HG03060 (cell line): ENCODE results near the gene TH.
"Not testable (repeated sequence)": the region's sequence is repeated elsewhere in the genome, so short reads cannot be mapped to it uniquely, and the experiment has no call there.

ENCODE experiments used
- ATAC-seq: cut with Tn5 transposase; IDR thresholded peaks from one replicate; pipeline ENCODE4 v1.9.1; 2021; ENCODE audit warnings: low read depth, moderate number of reproducible peaks; ENCODE audit not compliant: unreplicated experiment

TH gene

GRCh38 chr11:2133241-2134021 lies 38.2 kb downstream of the TH start:
- ATAC-seq: no peak

DNA sequence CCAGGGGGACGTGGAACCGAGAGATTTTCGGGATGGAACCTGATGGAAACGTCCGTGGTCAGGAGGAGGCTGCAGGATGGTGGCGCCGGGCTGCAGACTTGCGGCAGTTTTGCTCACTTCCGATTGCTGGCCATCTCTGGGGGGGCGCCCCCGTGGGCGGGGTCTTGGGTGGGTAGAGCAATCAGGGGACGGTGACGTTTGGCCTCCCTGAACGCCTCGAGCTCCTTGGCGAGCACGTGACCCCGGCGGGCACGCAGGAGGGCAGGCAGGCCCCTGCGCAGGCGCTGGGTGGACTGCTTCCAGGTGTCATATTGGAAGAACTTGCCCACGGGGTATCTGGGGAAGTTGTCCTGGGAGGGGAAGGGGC lies 38.8 kb downstream of the TH start:
- ATAC-seq: no peak

DNA sequence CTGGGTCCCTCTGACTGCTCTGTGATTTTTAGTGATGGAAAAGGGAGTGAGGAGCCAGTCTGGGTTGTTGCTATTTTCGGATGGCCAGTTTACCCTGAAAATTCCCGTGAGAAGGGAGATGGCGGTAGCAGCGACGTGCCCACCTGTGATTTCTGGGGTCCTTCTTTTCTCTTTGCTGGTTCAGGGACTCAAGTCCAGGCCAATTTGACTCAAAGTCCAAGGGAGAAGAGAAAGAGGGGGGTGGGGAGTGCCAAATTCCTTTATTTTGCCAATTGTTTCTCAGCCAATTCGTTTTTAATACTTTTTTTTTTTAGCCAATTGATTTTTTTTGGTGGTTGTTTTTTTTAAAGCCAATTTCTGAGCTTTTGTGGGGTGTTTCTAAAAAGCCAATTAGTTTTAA lies 39.4 kb downstream of the TH start:
- no peak for ATAC-seq

- ATAC-seq: no peak
These were observed 40.0 kb downstream of the TH start for GRCh38 chr11:2131371-2132236.

DNA sequence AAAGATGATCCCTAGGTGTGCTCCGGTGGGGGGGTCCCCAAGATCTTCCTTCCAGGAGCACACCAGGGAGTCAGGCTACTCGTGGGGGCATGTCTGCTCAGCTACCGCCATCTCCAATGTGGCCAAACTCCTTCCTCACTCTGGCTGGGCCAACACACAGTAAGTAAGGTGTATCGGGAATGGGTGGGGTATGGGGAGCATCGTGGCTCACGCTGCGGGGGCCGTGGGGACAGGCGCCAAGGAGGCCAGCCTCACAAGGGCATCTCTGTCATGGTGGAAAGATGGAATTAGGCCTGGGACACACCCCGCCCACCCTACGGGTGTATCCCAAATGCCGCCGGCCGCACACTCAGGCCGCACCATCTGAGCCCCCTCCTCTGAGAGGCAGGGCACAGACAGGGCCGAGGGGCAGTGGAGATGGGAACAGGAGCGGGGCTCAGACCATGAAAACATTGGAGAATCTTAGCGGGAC lies 40.7 kb downstream of the TH start:
- ATAC-seq: no peak

GRCh38 chr11:2129699-2130366 lies 41.8 kb downstream of the TH start:
- no peak for ATAC-seq

DNA sequence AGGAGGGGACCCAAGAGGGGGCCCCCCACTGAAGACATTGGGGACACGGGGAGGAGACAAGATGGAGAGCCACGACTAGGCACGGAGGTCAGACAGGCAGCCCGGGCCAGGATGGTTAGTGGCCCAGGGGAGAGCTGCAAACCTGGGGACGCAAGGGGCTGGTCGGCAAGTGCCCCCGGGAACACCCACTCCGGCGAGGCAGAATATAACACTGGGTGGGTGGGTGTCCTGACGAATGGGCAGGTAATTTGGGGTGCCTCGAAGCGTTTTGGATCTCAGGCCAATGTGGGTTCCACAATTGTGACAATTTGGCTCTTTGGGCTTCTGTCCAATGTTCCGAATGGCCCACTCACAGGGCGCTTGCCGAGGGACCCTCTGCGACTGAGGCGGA lies 42.3 kb downstream of the TH start:
- no peak for ATAC-seq

- ATAC-seq: no peak
These were observed 42.9 kb downstream of the TH start for GRCh38 chr11:2128511-2129307.

DNA sequence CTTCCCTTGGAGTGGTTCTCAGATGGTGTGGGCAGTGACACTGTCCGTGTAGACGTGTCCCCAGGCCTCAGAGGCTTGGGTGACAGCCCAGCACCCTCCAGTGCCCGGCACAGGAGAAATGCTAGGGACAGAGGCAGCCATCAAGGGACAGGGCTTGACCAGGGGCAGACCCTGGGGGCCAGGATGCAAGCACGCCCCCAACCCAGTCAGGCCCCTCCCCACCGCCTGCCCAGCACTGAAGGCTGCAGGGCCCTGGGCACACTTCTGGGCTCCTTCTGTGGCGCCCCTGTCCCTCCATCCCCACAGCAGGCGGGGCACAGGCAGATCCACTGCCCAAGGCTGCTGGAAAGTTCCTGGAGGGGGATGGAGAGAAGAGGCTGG lies 43.5 kb downstream of the TH start:
- no peak for ATAC-seq

- ATAC-seq: no peak
These were observed 44.0 kb downstream of the TH start for GRCh38 chr11:2127482-2128129.

DNA sequence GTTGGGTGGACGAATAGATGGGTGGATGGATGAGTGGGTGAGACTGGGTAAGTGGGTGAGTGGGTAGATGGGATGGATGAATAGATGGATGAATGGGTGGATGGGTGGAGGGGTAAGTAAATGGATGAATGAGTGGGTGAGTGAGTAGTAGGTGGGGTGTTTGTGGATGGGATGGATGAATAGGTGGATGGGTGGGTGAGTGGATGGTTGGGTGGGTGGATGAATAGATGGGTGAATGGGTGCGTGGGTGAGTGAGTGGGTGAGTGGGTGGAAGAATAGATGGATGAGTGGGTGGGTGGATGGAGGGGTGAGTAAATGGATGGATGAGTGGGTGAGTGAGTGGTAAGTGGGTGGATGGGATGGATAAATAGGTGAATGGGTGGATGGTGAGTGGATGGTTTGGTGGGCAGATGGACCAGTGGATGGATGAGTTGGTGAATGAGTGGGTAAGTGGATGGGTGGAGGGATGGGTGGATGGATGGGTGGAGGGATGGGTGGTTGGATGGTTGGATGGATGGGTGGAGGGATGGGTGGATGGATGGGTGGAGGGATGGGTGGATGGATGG lies 45.0 kb downstream of the TH start:
- ATAC-seq: no peak

DNA sequence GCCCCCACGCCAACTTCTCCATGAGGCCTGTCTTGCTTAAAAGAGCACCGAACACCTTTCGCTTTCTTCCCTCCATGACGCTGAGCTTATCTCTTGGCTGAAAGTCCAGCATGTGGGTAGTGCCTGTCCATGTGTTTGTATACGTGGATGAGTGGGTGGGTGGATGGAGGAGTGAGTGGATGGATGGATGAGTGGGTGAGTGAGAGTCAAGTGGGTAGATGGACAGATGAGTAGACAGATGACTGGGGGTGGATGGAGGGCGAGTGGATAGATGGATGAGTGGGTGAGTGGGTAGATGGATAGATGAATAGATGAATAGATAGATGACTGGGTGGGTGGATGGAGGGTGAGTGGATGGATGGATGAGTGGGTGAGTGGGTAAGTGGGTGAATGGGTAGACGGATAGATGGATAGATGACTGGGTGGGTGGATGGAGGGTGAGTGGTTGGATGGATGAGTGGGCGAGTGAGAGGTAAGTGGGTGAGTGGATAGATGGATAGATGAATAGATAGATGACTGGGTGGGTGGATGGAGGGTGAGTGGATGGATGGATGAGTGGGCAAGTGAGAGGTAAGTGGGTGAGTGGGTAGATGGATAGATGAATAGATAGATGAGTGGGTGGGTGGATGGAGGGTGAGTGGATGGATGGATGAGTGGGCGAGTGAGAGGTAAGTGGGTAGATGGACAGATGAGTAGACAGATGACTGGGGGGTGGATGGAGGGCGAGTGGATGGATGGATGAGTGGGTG lies 46.7 kb downstream of the TH start:
- not testable (repeated sequence) for ATAC-seq

- no peak for ATAC-seq
These were observed 48.0 kb downstream of the TH start for GRCh38 chr11:2123628-2123960.

GRCh38 chr11:2122907-2123627 lies 48.5 kb downstream of the TH start:
- no peak for ATAC-seq

- ATAC-seq: no peak
These were observed 49.3 kb downstream of the TH start for GRCh38 chr11:2122222-2122906.

- ATAC-seq: no peak
These were observed 50.1 kb downstream of the TH start for GRCh38 chr11:2121227-2122130.
